Measurements from ENCODE around the gene DCTN3.

DCTN3 gene

DNA sequence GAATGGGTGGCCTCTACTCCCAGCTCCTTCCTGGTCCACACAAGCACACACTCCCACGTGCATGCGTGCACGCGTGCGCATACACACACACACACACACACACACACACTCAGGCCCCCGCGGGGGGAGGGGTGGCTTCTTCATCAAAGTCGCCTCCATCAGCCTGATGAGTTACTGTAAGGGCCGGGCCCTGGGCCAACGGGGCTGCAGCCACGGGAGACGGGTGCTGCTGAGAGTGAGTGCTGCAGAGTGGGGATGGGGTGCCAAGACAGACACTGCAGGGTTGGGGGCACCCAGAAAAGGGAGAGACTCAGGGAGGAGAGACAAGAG is 48.8 kb downstream of the DCTN3 start:
- Histone ChIP-seq H3K9ac (ENCODE audit: low read length) (no peak overlapping the region), H3K4me3 (ENCODE audit: low read length) (no peak overlapping the region), H3K27me3 (ENCODE audit: control insufficient read depth, insufficient read depth, low read length) (peaks cover 43% of the 10 kb centered on the region), H3K4me1 (ENCODE audit: control insufficient read depth, insufficient read depth, low read length) (peaks cover 8% of the 10 kb centered on the region), H3K9me3 (ENCODE audit: control insufficient read depth, low read length) (no peaks in the 10 kb centered on the region), H3K36me3 (ENCODE audit: control insufficient read depth, insufficient read depth, low read length) (no peaks in the 10 kb centered on the region)

DNA sequence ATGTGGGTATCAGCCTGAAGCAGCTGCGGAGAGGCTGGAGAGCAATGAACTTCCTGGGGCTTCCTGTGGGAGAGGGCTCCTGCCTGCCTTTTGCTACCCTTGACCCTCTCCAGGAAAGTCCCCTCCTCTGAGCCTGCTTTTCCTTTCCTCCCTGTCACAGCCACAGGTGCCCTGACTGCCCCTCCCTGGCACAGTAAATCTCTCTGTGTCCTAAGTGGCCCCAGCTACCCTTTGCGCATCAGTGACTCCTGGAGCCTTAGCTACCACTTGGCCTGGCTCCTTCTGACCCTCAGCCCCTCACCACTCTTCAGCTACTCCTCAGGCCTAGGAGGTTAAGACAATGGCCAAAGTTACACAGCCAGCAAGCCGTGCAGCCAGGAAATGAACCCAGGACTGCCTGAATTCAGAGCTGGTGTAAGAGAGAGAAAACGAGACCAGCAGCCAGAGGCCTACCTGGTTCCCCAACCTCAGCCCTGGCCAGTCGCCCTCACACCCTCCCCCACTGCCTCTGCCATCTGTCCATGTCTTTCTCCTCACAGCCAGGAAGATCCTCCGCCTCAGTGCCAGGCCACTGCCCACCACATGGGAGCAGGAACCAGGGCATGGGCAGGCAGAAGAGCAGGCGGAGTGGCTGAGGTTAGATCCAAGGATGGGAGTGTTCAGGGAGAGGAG is 49.4 kb downstream of the DCTN3 start:
- H3K27me3 ChIP-seq (ENCODE audit: control insufficient read depth, insufficient read depth, low read length) = peaks cover 43% of the 10 kb centered on the region
- no peaks in the 10 kb centered on the region for H3K9me3 ChIP-seq (ENCODE audit: control insufficient read depth, low read length)
- no peak overlapping the region for H3K4me3 ChIP-seq (ENCODE audit: low read length)
- H3K9ac ChIP-seq (ENCODE audit: low read length) = no peak overlapping the region
- H3K36me3 ChIP-seq (ENCODE audit: control insufficient read depth, insufficient read depth, low read length) = no peaks in the 10 kb centered on the region
- peaks cover 8% of the 10 kb centered on the region for H3K4me1 ChIP-seq (ENCODE audit: control insufficient read depth, insufficient read depth, low read length)

GRCh38 chr9:34570376-34570775 is 49.9 kb downstream of the DCTN3 start:
- Histone ChIP-seq H3K4me3 (ENCODE audit: low read length) (no peak overlapping the region), H3K4me1 (ENCODE audit: control insufficient read depth, insufficient read depth, low read length) (peaks cover 8% of the 10 kb centered on the region), H3K9ac (ENCODE audit: low read length) (no peak overlapping the region), H3K36me3 (ENCODE audit: control insufficient read depth, insufficient read depth, low read length) (no peaks in the 10 kb centered on the region), H3K27me3 (ENCODE audit: control insufficient read depth, insufficient read depth, low read length) (peaks cover 45% of the 10 kb centered on the region), H3K9me3 (ENCODE audit: control insufficient read depth, low read length) (no peaks in the 10 kb centered on the region)

GRCh38 chr9:34568774-34569173 is 51.5 kb downstream of the DCTN3 start:
- H3K36me3 ChIP-seq (ENCODE audit: control insufficient read depth, insufficient read depth, low read length) = no peaks in the 10 kb centered on the region
- H3K4me3 ChIP-seq (ENCODE audit: low read length) = no peak overlapping the region
- H3K27me3 ChIP-seq (ENCODE audit: control insufficient read depth, insufficient read depth, low read length) = peaks cover 37% of the 10 kb centered on the region
- peaks cover 8% of the 10 kb centered on the region for H3K4me1 ChIP-seq (ENCODE audit: control insufficient read depth, insufficient read depth, low read length)
- no peaks in the 10 kb centered on the region for H3K9me3 ChIP-seq (ENCODE audit: control insufficient read depth, low read length)
- no peak overlapping the region for H3K9ac ChIP-seq (ENCODE audit: low read length)

DNA sequence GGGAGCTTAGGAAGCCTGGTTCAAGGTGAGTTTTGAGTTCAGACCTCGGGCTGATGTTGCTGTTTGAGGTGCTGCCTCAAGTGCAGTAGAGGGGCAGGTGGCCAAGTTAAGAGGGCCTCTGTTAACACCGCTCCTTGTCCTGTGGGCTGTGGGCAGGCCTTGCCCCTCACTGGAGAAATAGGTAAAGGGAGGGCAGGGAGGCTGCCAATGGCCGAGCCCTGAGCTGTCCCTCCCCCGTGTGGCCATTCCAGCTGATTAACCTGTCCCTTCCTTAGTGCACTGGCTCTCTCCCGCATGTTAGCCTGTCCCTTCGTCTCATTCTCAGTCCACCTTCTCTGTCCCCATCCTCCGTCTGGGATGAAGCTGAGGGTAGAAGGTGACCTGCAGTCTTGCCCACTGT is 52.2 kb downstream of the DCTN3 start:
- Histone ChIP-seq H3K27me3 (ENCODE audit: control insufficient read depth, insufficient read depth, low read length) (peaks cover 37% of the 10 kb centered on the region), H3K4me1 (ENCODE audit: control insufficient read depth, insufficient read depth, low read length) (peaks cover 8% of the 10 kb centered on the region), H3K9ac (ENCODE audit: low read length) (no peak overlapping the region), H3K36me3 (ENCODE audit: control insufficient read depth, insufficient read depth, low read length) (no peaks in the 10 kb centered on the region), H3K9me3 (ENCODE audit: control insufficient read depth, low read length) (no peaks in the 10 kb centered on the region), H3K4me3 (ENCODE audit: low read length) (no peak overlapping the region)

- H3K36me3 ChIP-seq (ENCODE audit: control insufficient read depth, insufficient read depth, low read length) = no peaks in the 10 kb centered on the region
- H3K4me3 ChIP-seq (ENCODE audit: low read length) = no peak overlapping the region
- H3K27me3 ChIP-seq (ENCODE audit: control insufficient read depth, insufficient read depth, low read length) = peaks cover 37% of the 10 kb centered on the region
- peaks cover 4% of the 10 kb centered on the region for H3K4me1 ChIP-seq (ENCODE audit: control insufficient read depth, insufficient read depth, low read length)
- no peak overlapping the region for H3K9ac ChIP-seq (ENCODE audit: low read length)
- no peaks in the 10 kb centered on the region for H3K9me3 ChIP-seq (ENCODE audit: control insufficient read depth, low read length)
Observed at GRCh38 chr9:34566972-34567371, 53.3 kb downstream of the DCTN3 start.

GRCh38 chr9:34566322-34566721 is 54.0 kb downstream of the DCTN3 start:
- Histone ChIP-seq H3K27me3 (ENCODE audit: control insufficient read depth, insufficient read depth, low read length) (peaks cover 37% of the 10 kb centered on the region), H3K4me1 (ENCODE audit: control insufficient read depth, insufficient read depth, low read length) (peaks cover 4% of the 10 kb centered on the region), H3K36me3 (ENCODE audit: control insufficient read depth, insufficient read depth, low read length) (no peaks in the 10 kb centered on the region), H3K9ac (ENCODE audit: low read length) (no peak overlapping the region), H3K4me3 (ENCODE audit: low read length) (no peak overlapping the region), H3K9me3 (ENCODE audit: control insufficient read depth, low read length) (no peaks in the 10 kb centered on the region)

DNA sequence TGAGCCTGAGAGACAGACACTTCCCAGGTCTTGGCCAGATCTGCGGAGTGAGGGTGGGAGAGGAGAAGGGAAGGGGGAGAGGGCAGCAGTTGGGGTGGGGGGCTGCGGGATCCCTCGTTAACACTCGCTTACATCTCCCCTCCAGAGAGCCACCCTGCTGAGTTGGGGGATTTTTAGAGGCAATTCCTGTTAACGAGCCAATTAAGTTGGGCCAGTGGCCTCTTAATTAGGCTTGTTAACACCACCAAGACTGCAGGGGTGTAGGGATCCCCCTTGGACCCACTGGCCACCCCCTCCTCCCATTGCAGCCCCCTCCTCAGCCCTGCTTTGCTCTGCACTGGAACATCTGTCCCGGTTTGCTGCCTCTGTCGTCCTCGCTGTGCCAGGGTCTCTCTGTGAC is 54.4 kb downstream of the DCTN3 start:
- H3K9me3 ChIP-seq (ENCODE audit: control insufficient read depth, low read length) = no peaks in the 10 kb centered on the region
- peaks cover 7% of the 10 kb centered on the region for H3K4me1 ChIP-seq (ENCODE audit: control insufficient read depth, insufficient read depth, low read length)
- H3K9ac ChIP-seq (ENCODE audit: low read length) = no peak overlapping the region
- H3K4me3 ChIP-seq (ENCODE audit: low read length) = no peak overlapping the region
- no peaks in the 10 kb centered on the region for H3K36me3 ChIP-seq (ENCODE audit: control insufficient read depth, insufficient read depth, low read length)
- H3K27me3 ChIP-seq (ENCODE audit: control insufficient read depth, insufficient read depth, low read length) = peaks cover 37% of the 10 kb centered on the region

- H3K9ac ChIP-seq (ENCODE audit: low read length) = no peak overlapping the region
- H3K4me1 ChIP-seq (ENCODE audit: control insufficient read depth, insufficient read depth, low read length) = peaks cover 19% of the 10 kb centered on the region
- H3K27me3 ChIP-seq (ENCODE audit: control insufficient read depth, insufficient read depth, low read length) = peaks cover 32% of the 10 kb centered on the region
- no peaks in the 10 kb centered on the region for H3K9me3 ChIP-seq (ENCODE audit: control insufficient read depth, low read length)
- no peak overlapping the region for H3K4me3 ChIP-seq (ENCODE audit: low read length)
- H3K36me3 ChIP-seq (ENCODE audit: control insufficient read depth, insufficient read depth, low read length) = no peaks in the 10 kb centered on the region
Observed at GRCh38 chr9:34564617-34565016, 55.7 kb downstream of the DCTN3 start.

Measured in mucosa of stomach (tissue), 1 donor.